ENCODE data around the gene TEX261.

The TEX261 gene

GRCh38 chr2:70959271-70959761 lies 35.4 kb downstream of the TEX261 start:
- no peak for DNase-seq (ENCODE audit: low spot score)

- DNase-seq (ENCODE audit: low spot score), result no peak
These were observed 35.9 kb downstream of the TEX261 start for GRCh38 chr2:70958759-70959158.

GRCh38 chr2:70957798-70958197 lies 36.9 kb downstream of the TEX261 start:
- no peak for DNase-seq (ENCODE audit: low spot score)

- no peak for DNase-seq (ENCODE audit: low spot score)
These were observed 38.5 kb downstream of the TEX261 start for GRCh38 chr2:70956141-70956540.

- no peak for DNase-seq (ENCODE audit: low spot score)
These were observed 39.8 kb downstream of the TEX261 start for GRCh38 chr2:70954886-70955285.

- DNase-seq (ENCODE audit: low spot score), result no peak
These were observed 45.6 kb downstream of the TEX261 start for GRCh38 chr2:70949086-70949485.

GRCh38 chr2:70948337-70949003 lies 46.2 kb downstream of the TEX261 start:
- peak; percentile 81 for DNase-seq (ENCODE audit: low spot score)

GRCh38 chr2:70947556-70948184 lies 47.0 kb downstream of the TEX261 start:
- DNase-seq (ENCODE audit: low spot score), result no peak

GRCh38 chr2:70946832-70947442 lies 47.7 kb downstream of the TEX261 start:
- DNase-seq (ENCODE audit: low spot score), result peak; percentile 66

- peak; percentile 55 for DNase-seq (ENCODE audit: low spot score)
These were observed 50.5 kb downstream of the TEX261 start for GRCh38 chr2:70944111-70944690.

- DNase-seq (ENCODE audit: low spot score), result peak; percentile 40
These were observed 51.3 kb downstream of the TEX261 start for GRCh38 chr2:70943205-70943871.

- DNase-seq (ENCODE audit: low spot score), result peak; percentile 62
These were observed 52.1 kb downstream of the TEX261 start for GRCh38 chr2:70942396-70943204.

GRCh38 chr2:70941701-70942100 lies 53.0 kb downstream of the TEX261 start:
- DNase-seq (ENCODE audit: low spot score), result peak; percentile 44

- DNase-seq (ENCODE audit: low spot score), result peak; percentile 9
These were observed 53.5 kb downstream of the TEX261 start for GRCh38 chr2:70941186-70941585.

- DNase-seq (ENCODE audit: low spot score), result peak; percentile 26
These were observed 54.7 kb downstream of the TEX261 start for GRCh38 chr2:70939839-70940580.

- DNase-seq (ENCODE audit: low spot score), result peak; percentile 55
These were observed 55.5 kb downstream of the TEX261 start for GRCh38 chr2:70939001-70939838.

GRCh38 chr2:70938586-70938950 lies 56.1 kb downstream of the TEX261 start:
- DNase-seq (ENCODE audit: low spot score), result peak; percentile 61

- DNase-seq (ENCODE audit: low spot score), result peak; percentile 60
These were observed 56.6 kb downstream of the TEX261 start for GRCh38 chr2:70937866-70938585.
